H1 (cell line): ENCODE measurements around the gene RHOV. TPM values are rescaled to one million over a fixed set of nuclear protein-coding genes. Genes with fewer than 3 reads are reported as not detected.

Experiments
- CTCF ChIA-PET: fragments of 300-600 bp; sonication (Branson Sonifier 250); formaldehyde crosslinking; loops from one replicate; lab custom pipeline; 2021; ENCODE audit not compliant: partially characterized antibody; lab: Charles Lee
- POLR2A ChIA-PET: fragments of 300-600 bp; sonication (Branson Sonifier 250); formaldehyde crosslinking; loops from one replicate; lab custom pipeline; 2021; ENCODE audit warnings: inconsistent platforms; ENCODE audit not compliant: partially characterized antibody; lab: Charles Lee
- DNase-seq, 2 experiments: peaks; one replicate each; pipeline versions ENCODE4 v3.0.0 to v3.0.0-alpha.2; 2010 to 2022; ENCODE audit warnings: low spot score in 2 of 2, low read depth in 1 of 2, mixed read lengths in 1 of 2
- FAIRE-seq: peaks from 2 replicates; lab custom pipeline; 2011; peaks lifted over from hg19 to GRCh38; lab: Jason Lieb, UNC
- H2AFZ ChIP-seq: 2 replicates; pipeline ENCODE4 v1.8.1; 2012; ENCODE audit warnings: low read length, inconsistent platforms
- H2AK5ac ChIP-seq: 2 replicates; pipeline ENCODE4 v1.6.1; 2013; ENCODE audit warnings: low read depth, low read length
- H2BK120ac ChIP-seq: replicated peaks from 2 replicates; pipeline ENCODE3; 2013; ENCODE audit warnings: low read depth, low read length, inconsistent platforms
- H2BK12ac ChIP-seq: 2 replicates; pipeline ENCODE4 v1.6.1; 2013; ENCODE audit warnings: low read depth, low read length
- H2BK15ac ChIP-seq: 2 replicates; pipeline ENCODE4 v1.6.1; 2013; ENCODE audit warnings: low read length
- H2BK20ac ChIP-seq: 2 replicates; pipeline ENCODE4 v1.6.1; 2013; ENCODE audit warnings: low read length
- H2BK5ac ChIP-seq: 2 replicates; pipeline ENCODE4 v1.6.1; 2013; ENCODE audit warnings: low read depth, low read length
- H3K14ac ChIP-seq: 2 replicates; pipeline ENCODE4 v1.6.1; 2013; ENCODE audit warnings: inconsistent platforms; ENCODE audit not compliant: insufficient read length
- H3K18ac ChIP-seq: 2 replicates; pipeline ENCODE4 v1.6.1; 2013; ENCODE audit warnings: low read length; ENCODE audit errors: extremely low read depth
- H3K23ac ChIP-seq: 2 replicates; pipeline ENCODE4 v1.6.1; 2013; ENCODE audit warnings: inconsistent platforms; ENCODE audit not compliant: insufficient read length
- H3K23me2 ChIP-seq: 2 replicates; pipeline ENCODE4 v1.6.1; 2013; ENCODE audit warnings: low read depth, low read length
- H3K27ac ChIP-seq: 2 replicates; pipeline ENCODE4 v1.6.1; 2011; ENCODE audit warnings: low read depth, low read length, inconsistent platforms
- H3K27me3 ChIP-seq, 4 experiments: replicated peaks in 1 of 4; 1 replicate in 1 of 4; 2 replicates in 3 of 4; pipeline versions ENCODE4 v1.6.1 to v1.8.1; 2011 to 2013; ENCODE audit warnings: low read length in 3 of 4, mild to moderate bottlenecking in 3 of 4, inconsistent platforms in 2 of 4, mixed read lengths in 2 of 4, moderate library complexity in 1 of 4; ENCODE audit not compliant: control insufficient read depth in 3 of 4, insufficient read depth in 3 of 4; ENCODE audit errors: extremely low read depth in 1 of 4
- H3K36me3 ChIP-seq, 4 experiments: 2 replicates each; pipeline versions ENCODE4 v1.6.1 to v1.8.1; 2011 to 2013; ENCODE audit warnings: mild to moderate bottlenecking in 4 of 4, low read length in 3 of 4, moderate library complexity in 2 of 4, control low read depth in 1 of 4, inconsistent platforms in 1 of 4; ENCODE audit not compliant: insufficient read depth in 4 of 4, control insufficient read depth in 2 of 4
- H3K4ac ChIP-seq: replicated peaks from 2 replicates; pipeline ENCODE3; 2013; ENCODE audit warnings: low read length, low read depth, mixed read lengths, inconsistent platforms; ENCODE audit not compliant: insufficient read length
- H3K4me1 ChIP-seq, 4 experiments: replicated peaks in 1 of 4; 1 replicate in 1 of 4; 2 replicates in 3 of 4; pipeline versions ENCODE4 v1.6.1 to v1.8.1; 2011 to 2013; ENCODE audit warnings: low read length in 3 of 4, inconsistent platforms in 2 of 4, mixed read lengths in 1 of 4; ENCODE audit not compliant: insufficient read depth in 4 of 4, control insufficient read depth in 3 of 4
- H3K4me2 ChIP-seq, 2 experiments: 2 replicates each; pipeline versions ENCODE4 v1.6.1 to v1.8.1; 2011 to 2013; ENCODE audit warnings: low read depth in 2 of 2, low read length in 2 of 2, control low read depth in 1 of 2, inconsistent platforms in 1 of 2, mild to moderate bottlenecking in 1 of 2; ENCODE audit not compliant: insufficient read depth in 1 of 2
- H3K4me3 ChIP-seq, 4 experiments: fragments of 200-600, 300-600 bp in 1 of 4; sonication (generic), shearing (Covaris generic), sonication (Bioruptor Twin) in 1 of 4; 2 replicates each; pipeline versions ENCODE4 v1.5.1 to v1.8.1; 2011 to 2016; ENCODE audit warnings: low read length in 4 of 4, low read depth in 3 of 4, control low read depth in 2 of 4, inconsistent platforms in 2 of 4, mild to moderate bottlenecking in 2 of 4, mixed read lengths in 1 of 4, moderate library complexity in 1 of 4; ENCODE audit not compliant: insufficient read depth in 2 of 4; ENCODE audit errors: extremely low read depth in 1 of 4
- H3K56ac ChIP-seq: replicated peaks from 2 replicates; pipeline ENCODE3; 2013; ENCODE audit warnings: low read depth, mild to moderate bottlenecking, mixed read lengths, low read length, inconsistent platforms; ENCODE audit not compliant: insufficient read length
- H3K79me1 ChIP-seq: 2 replicates; pipeline ENCODE4 v1.6.1; 2013; ENCODE audit warnings: low read depth, low read length, control low read depth
- H3K79me2 ChIP-seq, 2 experiments: 2 replicates each; pipeline versions ENCODE4 v1.6.1 to v1.8.1; 2012 to 2013; ENCODE audit warnings: low read length in 2 of 2, mild to moderate bottlenecking in 2 of 2, inconsistent platforms in 1 of 2; ENCODE audit not compliant: insufficient read depth in 2 of 2, control insufficient read depth in 1 of 2
- H3K9ac ChIP-seq, 4 experiments: replicated peaks in 1 of 4; 1 replicate in 1 of 4; 2 replicates in 3 of 4; pipeline versions ENCODE4 v1.6.1 to v1.8.1; 2011 to 2013; ENCODE audit warnings: low read depth in 3 of 4, low read length in 3 of 4, control low read depth in 2 of 4, mild to moderate bottlenecking in 2 of 4, moderate library complexity in 2 of 4, inconsistent platforms in 1 of 4; ENCODE audit errors: extremely low read depth in 1 of 4
- H3K9me3 ChIP-seq, 2 experiments: 2 replicates each; pipeline versions ENCODE4 v1.6.1 to v1.8.1; 2012 to 2013; ENCODE audit warnings: mild to moderate bottlenecking in 2 of 2, moderate library complexity in 2 of 2, control low read depth in 1 of 2, inconsistent platforms in 1 of 2, low read depth in 1 of 2, low read length in 1 of 2, mixed read lengths in 1 of 2; ENCODE audit not compliant: insufficient read depth in 2 of 2
- H4K20me1 ChIP-seq, 2 experiments: replicated peaks in 1 of 2; 2 replicates each; pipeline versions ENCODE3 to v1.8.1; 2011 to 2013; ENCODE audit warnings: inconsistent platforms in 2 of 2, low read length in 2 of 2, mild to moderate bottlenecking in 1 of 2; ENCODE audit not compliant: insufficient read depth in 2 of 2, control insufficient read depth in 1 of 2
- H4K5ac ChIP-seq: 2 replicates; pipeline ENCODE4 v1.6.1; 2013; ENCODE audit warnings: low read length, low read depth, mixed read lengths, inconsistent platforms; ENCODE audit not compliant: insufficient read length
- H4K8ac ChIP-seq: 2 replicates; pipeline ENCODE4 v1.8.0; 2013; ENCODE audit warnings: mild to moderate bottlenecking, moderate library complexity, low read length, inconsistent platforms; ENCODE audit not compliant: insufficient read depth; ENCODE audit errors: extremely low read depth
- H4K91ac ChIP-seq: replicated peaks from 2 replicates; pipeline ENCODE3; 2013; ENCODE audit warnings: low read length, mixed read lengths, inconsistent platforms; ENCODE audit not compliant: insufficient read length
- SRF ChIP-seq: IDR thresholded peaks from 2 replicates; pipeline ENCODE4 v1.6.1; 2011; ENCODE audit warnings: mild to moderate bottlenecking, low read depth, low read length, moderate library complexity
- TAF7 ChIP-seq: optimal IDR thresholded peaks from 2 replicates; pipeline ENCODE3; 2011; ENCODE audit warnings: low read depth, mild to moderate bottlenecking, inconsistent platforms, low read length, moderate library complexity, borderline replicate concordance
- WGBS, 2 experiments: shearing (Covaris generic) in 1 of 2; methylation state at CpG; one replicate each; pipeline versions ENCODE4 v1.1.6 to v1.1.7; 2013 to 2015; ENCODE audit warnings: low lambda C conversion rate in 2 of 2, mixed read lengths in 2 of 2, inconsistent platforms in 1 of 2, low coverage in 1 of 2, missing lambda C conversion rate in 1 of 2; ENCODE audit not compliant: insufficient replicate concordance in 2 of 2, insufficient coverage in 1 of 2, insufficient read length in 1 of 2; ENCODE audit errors: extremely low coverage in 1 of 2, missing lambda C conversion rate in 1 of 2; 5-methylcytosine and 5-hydroxymethylcytosine counted together
- polyA plus RNA-seq, 7 experiments: library from polyadenylated mRNA; depleted of rRNA in 3 of 7; stranded (reverse) in 5 of 7; unstranded in 2 of 7; fragments of >200 nt in 5 of 7; fragments of 200-250 nt in 2 of 7; gene quantifications; 1 replicate in 5 of 7; 2 replicates in 1 of 7; 4 replicates in 1 of 7; pipeline versions ENCODE4 v1.2.1 to v1.2.3, GENCODE V29; 2011 to 2013; ENCODE audit warnings: missing spikeins in 2 of 7, mixed read lengths in 2 of 7
- total RNA-seq: library from RNA; stranded (reverse); fragmentation: NEBNext Ultra II Directional; extraction: Animal tissue kit (Norgen Biotek cat#: 25700); gene quantifications from 2 replicates; pipeline ENCODE4 v1.2.1, GENCODE V29; 2021

RHOV gene
- total and polyA plus RNA-seq, 2 of the 8 experiments (the other 6 are each of a cell fraction or from before 2014, with no cell fraction given) = 1.5 to 2.7 TPM

DNA sequence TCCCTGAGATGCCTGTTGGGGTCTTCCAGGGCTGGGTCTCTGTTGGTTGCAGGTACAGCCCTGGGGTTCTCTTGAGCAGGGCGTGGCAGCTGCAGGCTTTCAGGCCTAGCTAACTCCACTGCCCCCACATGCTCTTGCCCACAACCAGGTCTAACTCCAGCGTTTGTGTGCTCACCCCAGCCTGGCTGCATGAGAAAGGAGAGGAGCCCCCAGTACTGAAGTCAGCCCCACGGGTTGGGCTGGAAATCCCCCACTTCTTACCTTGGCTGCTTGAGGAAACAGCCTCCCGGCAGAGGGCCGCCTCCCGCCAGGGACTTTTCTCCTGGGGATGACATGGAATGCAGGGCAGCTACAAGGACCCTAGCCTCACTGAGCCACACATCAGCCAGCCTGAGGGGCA, 38.4 kb upstream of the RHOV start:
- CTCF ChIA-PET = interaction anchor here (0.7 to 20.6 kb wide), 7 partner anchors 10 to 107 kb away, joined by 3 to 619 read pairs (median 11); partner anchors contain the start of gene DLL4
- Histone ChIP-seq H3K23ac (no peak overlapping the region), H4K5ac (no peak overlapping the region), H2AFZ (no peak overlapping the region), H3K56ac (no peak overlapping the region), H2AK5ac (no peak overlapping the region), H3K23me2 (peaks cover 4% of the 10 kb centered on the region; the same call in 1 of the 2 replicates), H3K4ac (no peak overlapping the region), H2BK5ac (0 out of 2 replicates have a peak overlapping the region, but pooled peaks have one; percentile 8), H3K4me2 (no peak overlapping the region), H4K20me1 (no peaks in the 10 kb centered on the region), H2BK15ac (0 out of 2 replicates have a peak overlapping the region, but pooled peaks have one; percentile 81), H3K14ac (no peak overlapping the region), H3K18ac (no peak overlapping the region), H3K79me1 (no peaks in the 10 kb centered on the region), H2BK120ac (no peak overlapping the region), H3K27ac (no peak overlapping the region), H3K36me3 (no peaks in the 10 kb centered on the region), H3K4me3 (no peak overlapping the region), H4K8ac (no peak overlapping the region), H3K27me3 (peaks cover 0 to 4% (median 0%) of the 10 kb centered on the region in 4 experiments; a peak in 2 of 7 replicates), H3K9me3 (no peaks in the 10 kb centered on the region), H3K79me2 (no peaks in the 10 kb centered on the region), H2BK20ac (no peak overlapping the region), H3K4me1 (peaks cover 0 to 27% (median 11%) of the 10 kb centered on the region in 4 experiments; a peak in 4 of 7 replicates), H4K91ac (no peak overlapping the region), H2BK12ac (no peak overlapping the region), H3K9ac (no peak overlapping the region)
- 72% methylated on average over 5 of the region's 6 CpGs; no CpG with 5 or more reads in 1 of the 2 experiments for WGBS, 2 experiments
- POLR2A ChIA-PET = interaction anchor here (1.4 to 11.5 kb wide), 3 partner anchors 15 to 46 kb away, joined by 3 to 209 read pairs (median 105); partner anchors contain the start of genes CHAC1 and DLL4
- no peak for TF ChIP-seq TAF7
- TF ChIP-seq SRF = no peak
- no peak for FAIRE-seq
- DNase-seq = no peak
